ENCODE data around the gene CCIN.

DNA sequence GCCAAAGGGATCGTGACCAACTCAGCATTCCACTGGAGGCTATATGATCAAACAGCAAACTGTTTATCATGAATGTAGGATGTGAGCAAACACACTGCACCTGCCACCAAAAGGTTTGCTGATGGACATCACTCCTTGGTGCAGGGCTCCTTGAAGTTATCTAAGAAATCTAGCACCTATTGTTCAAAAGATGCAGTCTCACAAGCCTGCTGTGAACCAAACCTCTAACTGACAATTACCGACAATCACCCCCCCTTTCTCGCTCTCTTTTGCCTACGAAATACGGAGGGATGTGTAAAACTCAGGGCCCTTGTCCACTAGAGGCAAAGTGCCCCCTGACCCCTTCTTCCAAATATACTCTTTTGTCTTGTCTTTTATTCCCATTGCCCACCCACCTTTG lies 19.0 kb downstream of the CCIN start:
- TF ChIP-seq POLR2A (IDR thresholded peaks at IDR 0.05; ENCODE audit: low read depth, low read length) (no peak), POLR2AphosphoS5 (IDR thresholded peaks at IDR 0.05; ENCODE audit: low read depth, low read length) (no peak)

Data from GM12892 (cell line).